Stimulated activated CD8-positive, alpha-beta memory T cell treated with anti-CD3 and anti-CD28 coated beads, Interleukin-15, amount 100 ng/mL, for 1 hour (primary cell): ENCODE results near the gene RNF34.

ENCODE experiments used
- DNase-seq: peaks from one replicate; pipeline ENCODE4 v3.0.0-alpha.2; 2020; ENCODE audit warnings: low read depth

Gene RNF34

DNA sequence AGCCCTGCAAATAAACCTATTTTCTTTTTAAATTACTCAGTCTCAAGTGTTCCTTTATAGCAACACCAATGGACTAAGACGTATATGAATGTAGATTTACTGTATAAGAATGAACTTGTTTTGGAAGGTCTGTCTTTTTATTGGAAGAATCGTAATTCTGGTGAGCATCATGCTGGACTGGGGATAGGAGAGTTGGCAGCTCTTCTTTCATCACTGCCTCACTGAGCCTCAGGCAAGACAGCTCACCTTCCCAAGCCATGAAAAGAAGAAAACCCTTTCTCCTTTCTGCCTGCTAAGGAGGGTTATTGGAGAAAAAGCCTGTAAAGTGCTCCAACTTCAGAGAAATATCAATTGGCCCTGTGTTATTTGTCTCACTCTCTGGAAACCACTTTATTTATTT is 9.1 kb upstream of the RNF34 start:
- DNase-seq, result no peak

DNA sequence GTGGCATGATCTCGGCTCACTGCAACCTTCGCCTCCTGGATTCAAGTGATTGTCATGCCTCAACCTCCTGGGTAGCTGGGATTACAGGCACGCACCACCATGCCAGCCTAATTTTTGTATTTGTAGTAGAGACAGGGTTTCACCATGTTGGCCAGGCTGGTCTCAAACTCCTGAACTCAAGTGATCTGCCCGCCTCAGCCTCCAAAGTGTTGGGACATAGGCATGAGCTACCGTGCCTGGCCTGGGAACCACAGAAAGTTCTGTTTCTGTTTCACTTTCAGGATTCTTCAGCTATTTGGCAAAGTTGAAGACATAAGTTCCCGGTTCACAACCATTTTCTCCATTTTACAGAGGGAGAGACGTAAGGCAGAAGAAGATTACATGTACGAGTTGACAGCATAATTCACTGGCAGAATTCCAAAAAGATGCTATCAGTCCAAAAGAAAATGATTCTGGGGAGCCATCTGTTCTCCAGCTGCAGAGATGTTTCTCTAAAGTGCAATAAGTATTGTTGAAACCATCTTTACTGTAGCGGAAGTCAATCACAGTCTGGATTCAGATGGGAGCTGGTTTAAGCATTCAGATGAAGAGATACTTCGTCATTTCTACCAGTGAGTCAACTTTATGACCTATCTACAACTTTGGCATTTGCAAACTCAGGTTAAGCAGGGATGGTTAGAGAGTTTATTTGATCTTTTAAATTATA is 8.1 kb upstream of the RNF34 start:
- DNase-seq, result no peak

DNA sequence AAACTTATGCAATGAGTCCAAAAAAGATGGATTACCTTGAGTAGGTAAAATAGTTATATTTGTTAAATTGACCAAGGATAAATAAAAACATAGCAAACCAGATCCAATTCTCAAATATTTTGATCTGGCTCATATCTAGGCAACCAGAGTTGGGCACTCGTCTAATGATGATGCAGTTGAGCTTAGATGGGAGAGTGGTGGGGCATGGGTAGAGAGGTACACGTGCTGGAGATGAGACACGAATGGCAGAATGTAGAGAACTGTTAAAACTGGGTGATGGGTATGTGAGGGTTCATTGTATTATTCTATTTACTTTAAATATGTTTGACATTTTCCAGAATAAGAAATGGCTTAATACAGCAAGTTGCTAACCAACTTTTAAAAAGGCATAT is 7.6 kb upstream of the RNF34 start:
- no peak for DNase-seq

GRCh38 chr12:121397521-121397920 is 2.4 kb upstream of the RNF34 start:
- no peak for DNase-seq

DNA sequence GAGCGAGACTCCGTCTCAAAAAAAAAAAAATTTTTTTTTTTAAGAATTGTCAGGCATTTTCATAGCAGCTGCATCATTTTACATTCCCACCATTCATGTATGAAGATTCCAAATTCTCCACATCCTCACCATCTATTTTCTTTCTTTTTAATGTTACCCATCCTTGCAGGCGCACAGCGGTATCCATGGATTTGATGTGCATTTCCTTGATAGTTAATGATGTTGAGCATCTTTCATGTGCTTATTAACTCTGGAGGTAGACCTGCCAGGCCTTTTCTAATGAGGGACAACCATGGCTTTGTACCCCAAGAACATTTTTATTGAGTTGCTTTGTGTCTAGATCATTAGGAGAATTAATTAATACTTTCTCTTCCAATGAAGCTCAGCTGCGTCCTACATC is 1.6 kb upstream of the RNF34 start:
- no peak for DNase-seq

DNA sequence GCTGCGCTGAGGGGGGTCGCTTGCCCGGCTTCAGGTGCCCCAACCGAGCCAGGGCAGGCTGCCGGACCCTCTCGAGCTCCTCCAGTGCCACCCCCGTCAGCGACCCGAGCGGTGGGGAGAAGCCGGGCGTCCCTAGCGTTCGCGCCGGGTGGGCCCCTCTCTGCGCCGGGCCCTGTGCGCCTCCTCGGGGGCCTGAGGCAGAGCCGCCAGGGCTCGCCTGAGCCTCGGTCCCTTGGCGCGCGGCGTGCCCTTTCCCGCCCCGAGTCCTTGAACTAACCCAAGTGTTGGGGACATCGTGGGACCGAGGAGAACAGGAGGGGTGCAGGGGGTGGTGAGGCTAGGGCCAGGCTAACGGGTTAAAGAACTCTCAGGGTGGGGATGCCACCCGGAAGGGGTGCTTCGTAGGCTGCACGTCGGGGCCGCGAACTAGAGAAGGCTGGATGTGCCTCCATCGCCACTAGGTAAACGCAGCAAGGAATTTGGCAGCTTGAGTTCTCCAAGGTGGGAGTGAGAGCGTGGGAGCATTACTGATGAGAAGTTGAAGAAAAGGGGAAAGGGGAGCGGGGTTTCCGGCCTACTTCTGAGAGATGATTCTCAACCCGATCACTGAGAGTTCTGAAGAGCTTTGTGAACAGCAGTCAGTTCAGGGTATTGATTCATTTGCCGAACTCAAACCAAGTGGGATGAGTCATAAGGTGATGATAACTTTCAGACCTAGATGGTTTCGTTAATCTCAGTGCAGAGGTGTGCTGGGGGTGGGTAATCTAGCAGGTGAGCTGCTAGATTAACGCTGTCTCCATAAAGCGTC is 618 bp downstream of the RNF34 start:
- DNase-seq, result peak; percentile 20

DNA sequence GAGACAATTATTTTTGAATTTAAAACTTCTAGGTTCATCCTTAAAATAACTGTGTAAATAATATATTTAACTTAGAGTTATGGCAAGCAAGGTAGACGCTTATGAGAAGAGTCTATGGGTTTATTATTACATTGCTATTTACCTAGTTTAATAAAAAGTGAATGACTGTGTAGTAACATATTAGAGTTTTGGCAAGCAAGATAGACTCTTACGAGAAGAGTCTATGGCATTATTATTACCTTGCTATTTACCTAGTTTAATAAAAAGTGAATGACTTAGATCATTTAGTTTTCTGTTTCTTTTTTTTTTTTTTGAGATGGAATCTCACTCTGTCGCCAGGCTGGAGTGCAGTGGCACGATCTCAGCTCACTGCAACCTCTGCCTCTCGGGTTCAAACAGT is 3.8 kb downstream of the RNF34 start:
- no peak for DNase-seq

- DNase-seq, result no peak
Observed at GRCh38 chr12:121404734-121405133, 4.8 kb downstream of the RNF34 start.

DNA sequence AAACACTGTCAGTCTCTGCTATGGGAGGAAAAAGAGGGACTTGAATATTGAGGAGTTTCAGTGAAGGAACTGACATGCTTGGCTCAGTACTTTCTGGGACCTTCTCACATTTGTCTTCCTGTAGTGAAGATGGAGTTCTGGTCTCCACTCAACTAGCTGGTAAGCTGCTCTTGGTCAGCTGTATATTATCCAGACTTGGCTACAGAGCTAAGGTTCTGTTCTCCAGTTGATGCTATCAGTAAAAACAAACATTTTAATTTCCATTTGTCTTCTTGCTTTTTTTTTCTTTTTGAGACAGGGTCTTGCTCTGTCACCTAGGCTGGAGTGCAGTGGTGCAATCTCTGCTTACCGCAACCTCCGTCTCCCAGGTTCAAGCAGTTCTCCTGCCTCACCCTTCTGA is 5.3 kb downstream of the RNF34 start:
- no peak for DNase-seq

- no peak for DNase-seq
Observed at GRCh38 chr12:121413917-121414316, 14.0 kb downstream of the RNF34 start.

GRCh38 chr12:121417847-121418246 is 17.9 kb downstream of the RNF34 start:
- no peak for DNase-seq

GRCh38 chr12:121420109-121420508 is 20.2 kb downstream of the RNF34 start:
- DNase-seq, result no peak

DNA sequence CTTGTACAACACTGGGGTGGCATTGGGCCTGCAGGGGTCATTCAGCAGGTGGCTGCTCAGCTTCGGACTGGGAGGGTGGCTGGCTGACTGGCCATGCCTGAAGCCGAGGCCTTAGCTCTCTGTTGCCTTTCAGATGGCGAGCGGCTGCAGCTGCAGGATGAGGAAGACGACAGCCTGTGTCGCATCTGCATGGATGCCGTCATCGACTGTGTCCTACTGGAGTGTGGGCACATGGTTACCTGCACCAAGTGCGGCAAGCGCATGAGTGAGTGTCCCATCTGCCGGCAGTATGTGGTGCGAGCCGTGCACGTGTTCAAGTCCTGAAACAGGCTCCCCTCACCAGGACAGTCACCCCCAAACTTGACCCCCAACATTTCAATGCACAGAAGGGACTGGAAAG is 23.3 kb downstream of the RNF34 start:
- no peak for DNase-seq

DNA sequence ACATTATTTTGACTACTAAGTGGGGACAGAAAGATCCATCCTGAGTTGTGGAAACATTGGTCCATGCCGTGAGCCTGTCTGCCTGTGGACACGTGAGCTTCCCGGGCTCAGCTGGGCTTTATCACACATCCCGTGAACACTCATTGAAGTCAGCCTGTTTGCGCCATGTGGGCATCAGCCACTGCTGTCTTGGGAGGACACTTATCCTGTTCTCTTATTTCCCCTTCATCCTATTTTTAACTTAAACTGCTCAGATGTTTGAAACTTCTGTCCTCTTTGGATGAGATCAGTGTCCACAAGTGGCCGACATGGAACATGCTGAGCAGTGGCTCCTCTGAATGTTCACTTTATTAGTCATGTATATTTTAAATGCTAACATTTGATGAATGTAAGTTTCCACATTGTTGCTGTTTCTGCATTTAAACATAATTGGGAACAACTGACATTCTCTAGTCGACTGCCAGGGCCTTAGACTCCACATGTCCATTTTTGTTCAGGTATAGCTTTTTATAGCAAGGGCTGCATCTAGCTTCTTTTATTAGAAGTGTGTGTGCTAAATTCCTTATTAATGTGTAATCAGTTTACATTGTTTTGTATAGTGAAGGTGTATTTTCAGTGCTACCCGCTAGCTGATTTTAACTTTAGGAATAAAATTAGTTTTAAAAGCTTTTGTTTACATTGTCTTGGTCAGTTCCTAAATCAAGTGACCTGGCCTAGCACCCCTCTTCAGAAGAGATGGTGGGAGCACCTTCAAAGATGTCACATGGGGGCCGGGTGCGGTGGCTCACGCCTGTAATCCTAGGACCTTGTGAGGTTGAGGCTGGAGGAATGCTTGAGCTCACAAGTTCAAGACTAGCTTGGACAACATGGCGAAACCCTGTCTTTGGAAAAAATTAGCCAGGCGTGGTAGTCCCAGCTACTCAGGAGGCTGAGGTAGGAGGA is 24.0 kb downstream of the RNF34 start:
- DNase-seq, result no peak

- DNase-seq, result no peak
Observed at GRCh38 chr12:121424624-121424975, 24.7 kb downstream of the RNF34 start.

GRCh38 chr12:121427556-121428050 is 27.7 kb downstream of the RNF34 start:
- no peak for DNase-seq

GRCh38 chr12:121428883-121429282 is 29.0 kb downstream of the RNF34 start:
- DNase-seq, result no peak

GRCh38 chr12:121430833-121431415 is 31.0 kb downstream of the RNF34 start:
- DNase-seq, result no peak

DNA sequence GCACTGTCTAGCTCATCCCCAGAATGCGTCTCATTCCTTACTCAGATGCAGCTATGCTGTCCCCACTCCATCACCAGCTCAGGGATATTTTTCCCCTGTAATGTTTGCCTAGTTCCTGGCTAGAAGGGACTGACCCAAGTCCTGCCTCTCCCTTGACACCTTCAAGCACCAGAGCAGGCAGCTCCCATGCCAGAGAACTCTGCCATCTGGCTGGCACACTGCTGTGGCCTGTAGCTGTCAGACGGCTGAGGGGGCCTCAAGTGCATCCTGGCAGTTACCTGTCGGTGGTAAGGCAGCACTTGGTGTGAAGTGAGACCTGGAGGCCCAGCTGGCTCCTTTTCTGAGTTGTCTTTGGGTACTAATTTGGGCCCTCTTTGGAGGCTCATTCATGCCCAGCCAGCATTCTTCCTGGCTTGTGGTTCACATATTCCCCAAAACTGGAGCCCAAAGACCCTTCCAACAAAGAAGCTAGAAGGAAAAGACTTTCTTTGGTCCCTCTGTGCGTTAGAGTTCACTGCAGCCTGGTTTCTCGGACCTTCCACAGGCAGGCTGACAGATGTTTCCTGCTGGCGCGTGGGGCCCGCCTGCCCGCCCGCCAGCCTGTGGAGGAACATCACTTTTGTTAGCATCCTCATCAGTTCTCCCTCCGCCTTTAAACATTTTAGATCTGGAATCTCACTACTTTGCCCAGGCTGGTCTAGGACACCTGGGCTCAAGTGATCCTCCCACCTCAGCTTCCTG is 33.0 kb downstream of the RNF34 start:
- no peak for DNase-seq

DNA sequence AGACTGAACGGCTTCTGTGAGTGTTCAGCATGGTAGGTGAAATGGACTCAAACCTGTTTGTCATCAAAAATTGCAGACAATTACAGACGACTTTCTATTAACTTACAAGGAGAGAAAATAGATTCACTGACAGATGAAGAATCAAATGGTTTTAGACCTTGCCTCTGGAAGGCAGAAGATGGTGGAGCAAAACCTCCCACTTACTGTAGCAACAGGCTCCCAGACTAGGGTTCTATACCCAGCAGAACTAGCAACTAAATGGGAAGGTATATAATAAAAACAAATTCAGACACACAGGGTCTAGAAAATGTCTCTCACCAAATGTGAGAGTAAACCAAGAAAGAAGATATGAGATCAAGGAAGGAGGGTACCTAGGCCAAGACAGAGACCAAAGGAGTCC is 36.8 kb downstream of the RNF34 start:
- DNase-seq, result no peak

DNA sequence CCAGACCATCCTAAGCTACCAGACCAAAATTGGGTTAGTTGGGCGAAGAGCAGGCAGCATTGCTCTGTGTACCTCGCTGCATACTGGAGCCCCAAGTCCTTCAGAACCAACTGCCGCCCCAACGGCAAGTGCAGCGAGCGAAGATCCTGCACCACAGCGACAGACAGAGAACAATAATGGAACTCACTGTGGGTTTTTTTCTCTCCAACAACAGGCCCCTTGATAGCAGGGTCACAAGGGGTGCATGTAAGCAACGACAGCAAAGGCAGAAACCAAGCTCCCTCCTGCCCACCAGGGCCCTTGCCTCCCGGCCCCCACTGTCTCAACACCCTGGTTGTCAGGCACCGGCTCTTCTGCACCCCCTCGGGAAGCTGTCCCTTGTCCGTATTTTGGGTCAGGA is 39.0 kb downstream of the RNF34 start:
- DNase-seq, result no peak
